K562 (cell line): ENCODE measurements around the gene NRF1. TPM values are rescaled to one million over a fixed set of nuclear protein-coding genes. Genes with fewer than 3 reads are reported as not detected.
"Not testable (repeated sequence)": the region's sequence is repeated elsewhere in the genome, so short reads cannot be mapped to it uniquely, and the experiment has no call there.

ENCODE experiments used
- ATAC-seq: fragments of 200-7000 bp; cut with Tn5 transposase; 3 replicates; pipeline ENCODE4 v1.9.1; 2020; ENCODE audit warnings: moderate library complexity
- BruUV-seq: library from RNA; stranded (reverse); fragments of 400-500 nt; replicated peaks from 2 replicates; lab custom pipeline; 2021; lab: Mats Ljungman, UMichigan
- CTCF ChIA-PET: fragments of 300-600 bp; formaldehyde crosslinking; extraction: SDS; loops from one replicate; lab custom pipeline; 2021; ENCODE audit warnings: low intra/inter-chr PET ratio; lab: Yijun Ruan, JAX
- POLR2A ChIA-PET: fragments of 300-600, 350-650 bp; sonication (Branson Sonifier 250); formaldehyde crosslinking; extraction: SDS; loops from one replicate; lab custom pipeline; 2021; ENCODE audit warnings: antibody characterized with exemption, inconsistent platforms; lab: Yijun Ruan, JAX
- DNase-seq, 4 experiments: peaks; one replicate each; pipeline versions ENCODE4 v3.0.0 to v3.0.0-alpha.2; 2011 to 2018; ENCODE audit warnings: low spot score in 3 of 4, mixed read lengths in 3 of 4; ENCODE audit errors: extremely low read depth in 1 of 4
- FAIRE-seq: peaks from 2 replicates; lab custom pipeline; 2011; peaks lifted over from hg19 to GRCh38; lab: Jason Lieb, UNC
- H2AFZ ChIP-seq: 2 replicates; pipeline ENCODE4 v1.6.0; 2011; ENCODE audit warnings: low read depth, low read length, control low read depth, inconsistent platforms
- H3K27ac ChIP-seq: fragments of 200-600 bp; 3 replicates; pipeline ENCODE4 v1.8.0; 2011; ENCODE audit warnings: low read depth, mild to moderate bottlenecking, control low read depth, inconsistent platforms, low read length, moderate library complexity, mixed read lengths; ENCODE audit errors: extremely low read depth
- H3K27me3 ChIP-seq, 2 experiments: fragments of 300-600 bp in 1 of 2; 2 replicates in 1 of 2; 3 replicates in 1 of 2; pipeline versions ENCODE4 v1.6.0 to v1.8.0; 2011; ENCODE audit warnings: inconsistent platforms in 2 of 2, low read length in 2 of 2, mild to moderate bottlenecking in 1 of 2, mixed read lengths in 1 of 2, moderate library complexity in 1 of 2; ENCODE audit not compliant: control insufficient read depth in 2 of 2, insufficient read depth in 2 of 2
- H3K36me3 ChIP-seq: fragments of 300-600 bp; 3 replicates; pipeline ENCODE4 v1.8.0; 2011; ENCODE audit warnings: mild to moderate bottlenecking, low read length, inconsistent platforms; ENCODE audit not compliant: control insufficient read depth, insufficient read depth
- H3K4me1 ChIP-seq, 2 experiments: fragments of 200-600 bp in 1 of 2; replicated peaks in 1 of 2; 2 replicates in 1 of 2; 3 replicates in 1 of 2; pipeline versions ENCODE4 v1.5.1 to v1.8.0; 2011; ENCODE audit warnings: inconsistent platforms in 2 of 2, low read length in 2 of 2, mild to moderate bottlenecking in 1 of 2, mixed read lengths in 1 of 2, moderate library complexity in 1 of 2; ENCODE audit not compliant: control insufficient read depth in 2 of 2, insufficient read depth in 2 of 2
- H3K4me2 ChIP-seq: 2 replicates; pipeline ENCODE4 v1.6.1; 2011; ENCODE audit warnings: low read length, control low read depth, inconsistent platforms, mixed read lengths; ENCODE audit not compliant: insufficient read depth
- H3K4me3 ChIP-seq: fragments of 200-600 bp; sonication (generic), shearing (Covaris generic); 2 replicates; pipeline ENCODE4 v1.5.1; 2016; ENCODE audit warnings: control low read depth, inconsistent platforms
- H3K79me2 ChIP-seq: fragments of 200-600 bp; 3 replicates; pipeline ENCODE4 v1.8.0; 2011; ENCODE audit warnings: low read length, inconsistent platforms; ENCODE audit not compliant: control insufficient read depth, insufficient read depth
- H3K9ac ChIP-seq, 2 experiments: 2 replicates each; pipeline versions ENCODE4 v1.6.0 to v1.6.1; 2011; ENCODE audit warnings: low read depth in 2 of 2, low read length in 2 of 2, control low read depth in 1 of 2, inconsistent platforms in 1 of 2, mild to moderate bottlenecking in 1 of 2, mixed read lengths in 1 of 2; ENCODE audit not compliant: insufficient read depth in 1 of 2
- H3K9me1 ChIP-seq: one replicate; pipeline ENCODE4 v1.6.0; 2011; ENCODE audit warnings: inconsistent platforms, mild to moderate bottlenecking, low read length, moderate library complexity; ENCODE audit not compliant: control insufficient read depth, insufficient read depth
- H3K9me3 ChIP-seq: replicated peaks from 2 replicates; pipeline ENCODE4 v1.5.1; 2011; ENCODE audit warnings: low read depth, low read length, inconsistent platforms; ENCODE audit not compliant: control insufficient read depth, insufficient read depth
- H4K20me1 ChIP-seq: replicated peaks from 2 replicates; pipeline ENCODE4 v1.6.1; 2011; ENCODE audit warnings: low read length, inconsistent platforms, mixed read lengths; ENCODE audit not compliant: control insufficient read depth, insufficient read depth
- CC2D1A ChIP-seq: fragments of 450-650 bp; IDR thresholded peaks from 2 replicates; pipeline ENCODE4 v1.6.1; 2017; ENCODE audit warnings: mild to moderate bottlenecking
- HES1 ChIP-seq: fragments of 450-650 bp; IDR thresholded peaks from 2 replicates; pipeline ENCODE4 v1.6.1; 2016; ENCODE audit warnings: low read depth, mild to moderate bottlenecking, moderate library complexity
- OTX1 ChIP-seq: fragments of 450-650 bp; formaldehyde crosslinking; IDR thresholded peaks from 2 replicates; pipeline ENCODE4 v1.4.0; 2022; ENCODE audit warnings: mild to moderate bottlenecking
- RBM34 ChIP-seq: fragments of 200-400 bp; formaldehyde crosslinking; IDR thresholded peaks from 2 replicates; pipeline ENCODE4 v1.6.1; 2018; ENCODE audit warnings: low read length, borderline replicate concordance; ENCODE audit not compliant: insufficient read depth
- TFE3 ChIP-seq: fragments of 450-650 bp; formaldehyde crosslinking; IDR thresholded peaks from 2 replicates; pipeline ENCODE4 v1.4.0; 2020; ENCODE audit warnings: mild to moderate bottlenecking, mixed read lengths
- ZNF316 ChIP-seq: fragments of 450-650 bp; IDR thresholded peaks from 2 replicates; pipeline ENCODE4 v1.6.1; 2016
- WGBS: fragments of 100-300 bp; shearing (Covaris generic); methylation state at CpG from one replicate; pipeline ENCODE4 v1.1.6; 2016; ENCODE audit warnings: low coverage, mixed read lengths; ENCODE audit not compliant: insufficient coverage; ENCODE audit errors: missing lambda C conversion rate; 5-methylcytosine and 5-hydroxymethylcytosine counted together
- in situ Hi-C: fragments of 300-500 bp; cut with MboI; formaldehyde crosslinking; loops from 4 replicates; pipeline ENCODE4 v1.15.0; 2018; ENCODE audit warnings: inconsistent platforms, mixed read lengths
- intact Hi-C: fragments of 100-400 bp; cut with micrococcal nuclease; formaldehyde crosslinking; loops from 2 replicates; pipeline ENCODE4 v1.14.2; 2022
- polyA plus RNA-seq, 8 experiments: library from polyadenylated mRNA; depleted of rRNA in 4 of 8; stranded (reverse) in 5 of 8; unstranded in 3 of 8; fragments of >200 nt; fragmentation: Nextera tagmentation in 2 of 8; fragmentation: Illumina TruSeq in 1 of 8; extraction: Ambion mirVana in 2 of 8; extraction: Trizol in 1 of 8; gene quantifications; 2 replicates each; pipeline versions ENCODE4 v1.2.1 to v1.2.3, GENCODE V29; 2011 to 2014; ENCODE audit warnings: inconsistent platforms in 1 of 8, missing spikeins in 1 of 8
- total RNA-seq, 7 experiments: library from RNA; depleted of rRNA in 6 of 7; stranded (reverse); fragments of >200 nt in 6 of 7; fragmentation: Illumina TruSeq in 2 of 7; extraction: Trizol in 2 of 7; gene quantifications; 2 replicates each; pipeline versions ENCODE4 v1.2.1 to v1.2.3, GENCODE V29; 2011 to 2021; ENCODE audit warnings: low replicate concordance in 1 of 7

NRF1 gene
- total and polyA plus RNA-seq, 9 of the 15 experiments (the other 6 are each of a cell fraction or from before 2014, with no cell fraction given), result 8.6 to 28.8 (median 20.3) TPM

DNA sequence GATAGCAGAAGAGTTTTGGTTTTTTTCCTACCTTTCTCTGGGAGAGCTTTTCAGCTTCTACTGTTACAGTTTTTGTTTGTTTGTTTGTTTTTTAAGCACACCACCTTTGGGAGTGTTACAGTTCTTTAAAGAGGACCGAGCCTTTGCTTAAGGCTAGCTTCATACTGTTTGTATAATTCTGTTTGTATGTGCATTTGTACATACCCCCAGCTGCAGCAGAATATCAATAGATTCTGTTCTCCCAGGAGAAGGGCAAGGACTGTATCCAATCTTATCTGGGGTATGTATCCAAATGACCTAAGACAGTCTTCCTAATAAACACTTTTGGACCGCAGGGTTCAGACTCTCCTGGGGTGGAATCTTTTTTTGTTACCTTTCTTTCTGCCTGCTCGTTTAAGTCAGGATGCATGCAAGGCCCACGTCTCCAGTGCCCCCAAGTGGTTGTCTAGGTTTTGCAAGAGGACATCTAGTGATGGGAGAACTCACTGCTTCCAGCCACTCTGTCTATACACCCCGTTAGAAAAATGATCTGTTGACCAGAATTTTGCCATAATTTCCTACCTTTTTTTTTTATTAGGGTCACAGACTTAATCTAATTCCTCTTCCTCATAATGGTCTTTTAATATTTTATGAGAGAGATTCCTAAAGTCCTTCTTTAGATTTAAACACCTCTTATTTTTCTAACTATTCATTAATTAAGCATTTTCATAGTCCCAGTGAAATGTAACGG, 23.9 kb downstream of the NRF1 start (continued):
- TF ChIP-seq CC2D1A, result peak; percentile 77
- TF ChIP-seq RBM34, result no peak
- TF ChIP-seq HES1, result no peak
- TF ChIP-seq OTX1, result no peak
- TF ChIP-seq, all 486 proteins: peak for 32

GRCh38 chr7:129636030-129636550, 24.6 kb downstream of the NRF1 start:
- H3K9ac ChIP-seq, BruUV-seq, H3K27ac ChIP-seq, H3K4me3 ChIP-seq, H3K4me2 ChIP-seq, H4K20me1 ChIP-seq, H3K9me1 ChIP-seq, DNase-seq, H3K27me3 ChIP-seq, H2AFZ ChIP-seq, H3K4me1 ChIP-seq, ATAC-seq, H3K36me3 ChIP-seq, FAIRE-seq, H3K9me3 ChIP-seq: not testable (repeated sequence)
- H3K79me2 ChIP-seq, result peaks cover 23% of the 10 kb centered on the region; the same call in 2 of the 3 replicates
- in situ Hi-C loops (loop anchor here (25.0 kb wide), 1 partner anchor 274 kb away; no protein-coding TSS in a partner anchor), intact Hi-C loops (loop anchor here (5.0 kb wide), 1 partner anchor 144 kb away; no protein-coding TSS in a partner anchor)
- POLR2A ChIA-PET, result interaction anchor here (1.5 to 2.0 kb wide), 2 partner anchors 14 to 16 kb away, joined by 3 to 4 read pairs; no protein-coding TSS in a partner anchor
- CTCF ChIA-PET, result interaction anchor here (0.7 to 1.9 kb wide), 8 partner anchors 23 to 418 kb away, joined by 3 to 7 read pairs (median 4); no protein-coding TSS in a partner anchor
- peak; percentile 64 for TF ChIP-seq TFE3
- 0 out of 2 replicates have a peak, but pooled peaks have one; percentile 19 for TF ChIP-seq ZNF316
- WGBS, result 57% methylated on average over 5 of the region's 5 CpGs
